Ovary (tissue), 9 donors: ENCODE measurements around the gene ARHGEF4. TPM values are rescaled to one million over a fixed set of nuclear protein-coding genes. Genes with fewer than 3 reads are reported as not detected.
A peak's percentile ranks its signal among the peaks of the same experiment; 100 is the strongest.

Experiments used
- DNase-seq, 5 donors: peaks; one replicate each; pipeline ENCODE4 v3.0.0-alpha.2; 2019 to 2020
- H3K27ac ChIP-seq, 2 donors: fragments of 200-600 bp; one replicate each; pipeline versions ENCODE4 v1.5.1 to v1.8.0; 2019 to 2022
- H3K27me3 ChIP-seq: fragments of 200-600 bp; one replicate; pipeline ENCODE4 v1.8.0; 2022
- H3K36me3 ChIP-seq: fragments of 200-600 bp; sonication (generic); one replicate; pipeline ENCODE4 v1.5.1; 2019
- H3K4me1 ChIP-seq: one replicate; pipeline ENCODE4 v1.8.1; 2013; ENCODE audit warnings: mild to moderate bottlenecking, moderate library complexity; ENCODE audit not compliant: insufficient read depth
- H3K4me3 ChIP-seq: fragments of 200-600 bp; sonication (generic); one replicate; pipeline ENCODE4 v1.5.1; 2017
- H3K9me3 ChIP-seq, 2 donors: fragments of 200-600 bp in 1 of 2; sonication (generic) in 1 of 2; one replicate each; pipeline versions ENCODE4 v1.5.1 to v1.8.1; 2013 to 2019; ENCODE audit warnings: mild to moderate bottlenecking in 1 of 2, moderate library complexity in 1 of 2
- EP300 ChIP-seq: sonication (generic); formaldehyde crosslinking; IDR thresholded peaks from one replicate; pipeline ENCODE4 v1.6.1; 2017; ENCODE audit warnings: antibody characterized with exemption
- POLR2A ChIP-seq: fragments of 450-650 bp; IDR thresholded peaks from one replicate; pipeline ENCODE4 v1.6.1; 2017; ENCODE audit warnings: antibody characterized with exemption, mild to moderate bottlenecking, moderate library complexity
- WGBS, 3 donors: extraction: QIAGEN DNeasy Blood & Tissue Kit in 1 of 3; methylation state at CpG; one replicate each; pipeline versions ENCODE4 v1.1.5 to v1.1.7; 2013 to 2017; 5-methylcytosine and 5-hydroxymethylcytosine counted together
- intact Hi-C, 4 donors: fragments of 100-400 bp; cut with DNase I; formaldehyde crosslinking; loops; one replicate each; pipeline versions ENCODE4 v1.11.0 to v1.15.1; 2022 to 2023
- polyA plus RNA-seq, 2 donors: library from polyadenylated mRNA; stranded (reverse); fragments of 200-250 nt in 1 of 2; fragments of 350-450 nt in 1 of 2; fragmentation: Illumina TruSeq in 1 of 2; extraction: RNeasy Lipid Tissue Mini Kit (QIAGEN cat#74804) in 1 of 2; gene quantifications; one replicate each; pipeline ENCODE4 v1.2.3, GENCODE V29; 2013 to 2014
- total RNA-seq, 7 donors: library from RNA; depleted of rRNA in 2 of 7; stranded (reverse); fragments of >200 nt in 2 of 7; fragmentation: NEBNext Ultra II Directional in 3 of 7; extraction: Animal tissue kit (Norgen Biotek cat#: 25700) in 3 of 7; gene quantifications; one replicate each; pipeline versions ENCODE4 v1.1.0 to v1.2.4, GENCODE V29; 2016 to 2023
- TF ChIP-seq, protein P1 (sequence below), 3 donors: fragments of 450-650 bp in 2 of 3; fragments of 200-600 bp in 1 of 3; IDR thresholded peaks; one replicate each; pipeline versions ENCODE4 v1.5.1 to v1.8.0; 2016 to 2022; ENCODE audit warnings: antibody characterized with exemption in 3 of 3, mild to moderate bottlenecking in 1 of 3
- donor health status: DM: no; HTN: no; CAD: no; lungs with moderate emphysema.
- donor health status: DM: no; HTN: no; CAD: no.
- donor health status: Bipolar disorder and iron deficiency.
- donor health status: DM: yes; HTN: yes; CAD: no.
- donor health status: DM: no; HTN: no; CAD: no.
- donor health status: DM: yes; HTN: yes; CAD: no.

The ARHGEF4 gene
- total and polyA plus RNA-seq, 9 donors = 8.6 to 27.4 (median 18.0) TPM

DNA sequence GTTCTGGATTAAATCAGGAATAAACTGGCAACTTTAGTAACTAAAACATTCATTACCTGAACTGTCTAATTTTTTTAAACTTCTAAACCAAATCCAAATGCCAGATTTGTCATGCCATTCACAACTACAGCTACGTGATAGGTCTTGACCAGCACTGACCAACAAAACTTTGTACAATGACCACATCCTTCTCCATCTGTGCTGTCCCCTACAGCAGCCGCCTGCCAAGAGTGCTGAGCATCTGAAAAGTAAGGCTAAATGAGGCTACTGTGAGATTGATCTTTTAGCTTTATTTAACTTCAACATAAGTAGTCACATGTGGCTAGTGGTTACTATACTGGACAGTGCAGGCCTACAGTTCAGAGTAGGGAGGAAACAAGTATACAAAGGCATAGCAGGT is 248.9 kb downstream of the ARHGEF4 start:
- 67 to 82% (median 73%) methylated on average over 2 of the region's 2 CpGs for WGBS, 3 donors
- Histone ChIP-seq H3K4me3 (no peak overlapping the region), H3K27ac (no peak overlapping the region), H3K36me3 (no peaks in the 10 kb centered on the region), H3K27me3 (no peaks in the 10 kb centered on the region), H3K9me3 (no peaks in the 10 kb centered on the region), H3K4me1 (peaks cover 3% of the 10 kb centered on the region)
- DNase-seq = no peak
- TF ChIP-seq, protein P1, sequence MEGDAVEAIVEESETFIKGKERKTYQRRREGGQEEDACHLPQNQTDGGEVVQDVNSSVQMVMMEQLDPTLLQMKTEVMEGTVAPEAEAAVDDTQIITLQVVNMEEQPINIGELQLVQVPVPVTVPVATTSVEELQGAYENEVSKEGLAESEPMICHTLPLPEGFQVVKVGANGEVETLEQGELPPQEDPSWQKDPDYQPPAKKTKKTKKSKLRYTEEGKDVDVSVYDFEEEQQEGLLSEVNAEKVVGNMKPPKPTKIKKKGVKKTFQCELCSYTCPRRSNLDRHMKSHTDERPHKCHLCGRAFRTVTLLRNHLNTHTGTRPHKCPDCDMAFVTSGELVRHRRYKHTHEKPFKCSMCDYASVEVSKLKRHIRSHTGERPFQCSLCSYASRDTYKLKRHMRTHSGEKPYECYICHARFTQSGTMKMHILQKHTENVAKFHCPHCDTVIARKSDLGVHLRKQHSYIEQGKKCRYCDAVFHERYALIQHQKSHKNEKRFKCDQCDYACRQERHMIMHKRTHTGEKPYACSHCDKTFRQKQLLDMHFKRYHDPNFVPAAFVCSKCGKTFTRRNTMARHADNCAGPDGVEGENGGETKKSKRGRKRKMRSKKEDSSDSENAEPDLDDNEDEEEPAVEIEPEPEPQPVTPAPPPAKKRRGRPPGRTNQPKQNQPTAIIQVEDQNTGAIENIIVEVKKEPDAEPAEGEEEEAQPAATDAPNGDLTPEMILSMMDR (IDR thresholded peaks at IDR 0.05) = no peak
- no peak for TF ChIP-seq POLR2A
- intact Hi-C loops = no loop called here

DNA sequence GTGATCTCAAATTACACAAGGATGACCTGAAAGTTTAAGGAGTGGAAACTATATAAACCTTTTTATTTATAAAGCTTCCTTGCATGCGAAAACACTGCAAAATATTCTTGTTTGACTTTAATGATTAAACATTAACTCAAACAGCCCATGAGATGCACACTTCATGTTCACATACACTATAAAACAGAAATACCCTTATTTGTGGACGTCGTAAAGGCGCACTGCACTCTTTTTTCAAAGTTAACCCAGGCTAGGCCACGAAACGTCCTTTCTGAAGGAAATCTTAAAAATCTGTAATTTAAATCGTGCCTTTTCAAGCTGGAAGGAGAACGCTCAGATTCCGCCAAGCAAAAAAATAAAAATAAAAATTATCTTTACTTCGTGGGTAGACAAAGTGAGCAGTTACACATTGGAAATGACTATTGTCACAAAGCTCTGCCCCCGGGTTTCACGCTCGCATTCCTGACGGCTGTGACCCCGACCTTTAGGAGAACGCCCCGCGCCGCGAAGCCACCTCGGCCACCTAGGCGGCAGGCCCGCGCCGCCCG is 255.8 kb downstream of the ARHGEF4 start:
- intact Hi-C loops = no loop called here
- no peak for DNase-seq
- WGBS, 3 donors = 0 to 1% (median 0%) methylated on average over 18 to 26 of the region's 26 CpGs

DNA sequence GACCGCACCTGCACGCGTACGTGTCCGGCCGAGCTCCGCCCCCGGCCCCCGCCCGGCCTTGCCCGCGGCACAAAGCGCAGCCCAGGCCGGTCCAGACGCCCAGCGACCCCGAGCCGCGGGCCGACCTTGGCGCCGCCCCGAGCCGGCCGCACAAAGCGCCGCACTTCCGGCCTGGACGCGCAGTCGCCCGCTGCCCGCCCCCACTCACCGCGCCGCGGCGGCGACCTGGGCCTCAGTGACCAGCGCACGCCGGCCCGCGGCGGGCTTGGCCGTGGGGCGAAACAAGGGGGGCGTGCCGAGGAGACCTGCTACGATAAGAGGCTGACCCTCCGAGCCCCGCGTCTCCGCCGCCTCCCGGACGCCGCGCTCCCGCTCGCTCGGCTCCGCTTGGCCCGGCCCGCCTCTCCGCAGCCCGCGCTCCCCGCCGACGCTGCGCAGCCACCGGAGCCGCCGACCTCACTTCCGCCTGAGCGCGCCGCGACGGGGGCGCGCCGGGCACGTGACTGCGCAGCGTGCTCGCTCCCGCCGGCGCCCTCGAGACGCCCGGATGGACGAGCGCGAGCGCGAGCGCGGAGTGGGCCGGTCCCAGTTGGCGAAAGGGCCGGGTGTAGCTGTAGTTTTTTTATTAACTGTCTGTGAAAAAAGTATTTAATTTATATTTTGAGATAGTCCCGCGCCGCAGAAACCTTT is 256.4 kb downstream of the ARHGEF4 start, which contains the start of gene FAM168B:
FAM168B (minus strand) TSS at position 455 of the 690 bp plus-strand sequence. CDS start 10,814 bp downstream, outside the sequence.
- 0% methylated on average over 45 to 107 of the region's 107 CpGs for WGBS, 3 donors
- peak; percentile 85 to 94 (median 89) for DNase-seq
- no peaks in the 10 kb centered on the region for H3K4me1 ChIP-seq
- peak within 1 kb of the TSS; percentile 95 to 99 for H3K27ac ChIP-seq
- peak within 1 kb of the TSS; percentile 88 for H3K4me3 ChIP-seq
- TF ChIP-seq EP300 (no peak), POLR2A (peak; percentile 96)
- TF ChIP-seq, protein P1 (IDR thresholded peaks at IDR 0.05) = peak in 1 of 3 donors; percentile 15
- no peaks in the 10 kb centered on the region for H3K36me3 ChIP-seq
- intact Hi-C loops = no loop called here
- no peaks in the 10 kb centered on the region for H3K27me3 ChIP-seq
- no peaks in the 10 kb centered on the region for H3K9me3 ChIP-seq

More for the DNA sequence above, 255.8 kb downstream of the ARHGEF4 start:
- Histone ChIP-seq H3K4me3 (peak overlapping the region; percentile 88), H3K27ac (peak overlapping the region; percentile 95 to 99), H3K9me3 (no peaks in the 10 kb centered on the region), H3K27me3 (no peaks in the 10 kb centered on the region), H3K36me3 (no peaks in the 10 kb centered on the region), H3K4me1 (no peaks in the 10 kb centered on the region)
- TF ChIP-seq POLR2A = no peak
- no peak for TF ChIP-seq EP300
- TF ChIP-seq, protein P1 (IDR thresholded peaks at IDR 0.05) = no peak

DNA sequence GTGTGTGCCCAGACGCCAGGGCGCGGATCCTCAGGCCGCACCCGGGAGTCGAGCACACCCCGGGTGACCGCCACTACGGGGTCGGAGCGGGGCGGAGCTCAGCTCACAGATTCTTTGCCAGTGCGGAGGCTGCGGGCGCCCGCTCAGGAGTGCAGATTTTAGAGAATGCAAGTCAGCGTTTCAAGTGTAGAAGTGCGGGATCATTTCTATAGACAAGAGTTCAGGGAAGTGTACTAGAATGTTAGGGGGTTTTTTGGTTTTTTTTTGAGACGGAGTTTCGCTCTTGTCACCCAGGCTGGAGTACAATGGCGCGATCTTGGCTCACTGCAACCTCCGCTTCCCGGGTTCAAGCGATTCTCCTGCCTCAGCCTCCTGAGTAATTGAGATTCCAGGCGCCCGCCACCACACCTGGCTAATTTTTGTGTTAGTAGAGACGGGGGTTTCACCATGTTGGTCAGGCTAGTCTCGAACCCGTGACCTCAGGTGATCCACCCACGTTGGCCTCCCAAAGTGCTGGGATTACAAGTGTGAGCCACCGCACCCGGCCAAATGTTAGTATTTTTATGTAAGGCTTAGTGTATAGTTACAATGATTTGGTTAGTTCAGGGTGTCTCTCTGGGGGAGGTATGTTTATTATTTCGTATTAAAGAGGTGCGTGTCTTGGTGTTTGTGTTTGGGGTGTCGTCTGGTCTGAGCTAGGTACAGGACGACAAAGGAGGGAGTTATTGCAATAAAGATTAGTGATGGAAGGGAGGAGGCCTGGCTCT is 257.2 kb downstream of the ARHGEF4 start:
- intact Hi-C loops = no loop called here
- no peaks in the 10 kb centered on the region for H3K36me3 ChIP-seq
- H3K4me3 ChIP-seq = peak overlapping the region; percentile 88
- H3K27me3 ChIP-seq = no peaks in the 10 kb centered on the region
- 2 to 6% (median 2%) methylated on average over 37 of the region's 37 CpGs for WGBS, 3 donors
- peak in 3 of 5 donors; percentile 19 to 44 (median 35) for DNase-seq
- H3K9me3 ChIP-seq = no peaks in the 10 kb centered on the region
- H3K4me1 ChIP-seq = no peaks in the 10 kb centered on the region
- peak; percentile 50 for TF ChIP-seq EP300
- TF ChIP-seq POLR2A = no peak
- H3K27ac ChIP-seq = peak overlapping the region; percentile 95 to 99
